ENCODE results near the gene DCDC1.
"Not testable (repeated sequence)": the region's sequence is repeated elsewhere in the genome, so short reads cannot be mapped to it uniquely, and the experiment has no call there.

The DCDC1 gene

DNA sequence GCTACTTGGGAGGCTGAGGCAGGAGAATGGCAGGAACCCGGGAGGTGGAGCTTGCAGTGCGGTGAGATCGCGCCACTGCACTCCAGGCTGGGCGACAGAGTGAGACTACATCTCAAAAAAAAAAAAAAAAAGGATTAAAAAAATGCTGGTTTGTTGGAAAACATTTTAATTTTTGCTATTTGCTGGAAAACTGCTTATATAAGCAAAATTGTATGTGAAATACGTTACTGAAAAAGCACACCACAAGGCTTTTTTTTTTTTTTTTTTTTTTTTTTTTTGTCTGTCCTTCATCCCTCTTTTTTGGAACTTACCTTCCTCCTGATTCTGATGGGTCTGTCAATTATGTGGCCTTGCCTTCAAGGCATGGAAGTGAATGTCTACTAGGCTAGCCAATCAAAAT, 40.8 kb downstream of the DCDC1 start:
- no peak for DNase-seq (ENCODE audit: low read depth)

GRCh38 chr11:31327417-31327816, 42.1 kb downstream of the DCDC1 start:
- DNase-seq (ENCODE audit: low read depth) = no peak

DNA sequence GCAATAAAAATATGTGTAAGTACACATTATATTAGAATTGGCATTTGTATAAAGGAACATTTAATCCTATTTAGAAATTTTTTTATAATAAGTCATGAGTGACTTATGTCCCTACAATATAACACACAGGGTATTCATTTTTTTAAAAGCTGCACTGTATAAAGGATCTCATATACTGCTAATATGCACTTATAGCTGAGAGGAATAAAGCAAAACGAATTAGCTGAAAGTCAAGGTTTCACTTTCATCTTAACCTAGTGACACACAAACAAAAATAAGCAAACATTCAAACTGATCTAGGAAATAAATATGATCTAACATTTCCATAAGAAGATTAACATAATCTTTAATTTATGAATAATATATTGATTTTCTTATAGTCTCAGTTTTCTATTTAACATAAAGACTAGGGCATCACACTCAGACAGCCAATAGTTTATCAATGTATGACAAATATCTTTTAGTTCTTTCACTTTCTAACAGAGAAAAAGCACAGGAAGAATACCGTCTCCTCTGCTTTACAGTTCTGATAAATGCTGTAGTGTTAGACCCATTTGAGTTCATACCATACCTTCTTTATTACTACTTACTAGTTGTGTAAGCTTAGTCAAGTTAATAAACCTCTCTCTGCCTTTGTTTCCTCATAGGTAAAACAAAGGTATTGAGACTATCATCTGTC, 42.9 kb downstream of the DCDC1 start:
- no peak for DNase-seq (ENCODE audit: low read depth)

- no peak for DNase-seq (ENCODE audit: low read depth)
Observed at GRCh38 chr11:31325160-31325559, 44.4 kb downstream of the DCDC1 start.

DNA sequence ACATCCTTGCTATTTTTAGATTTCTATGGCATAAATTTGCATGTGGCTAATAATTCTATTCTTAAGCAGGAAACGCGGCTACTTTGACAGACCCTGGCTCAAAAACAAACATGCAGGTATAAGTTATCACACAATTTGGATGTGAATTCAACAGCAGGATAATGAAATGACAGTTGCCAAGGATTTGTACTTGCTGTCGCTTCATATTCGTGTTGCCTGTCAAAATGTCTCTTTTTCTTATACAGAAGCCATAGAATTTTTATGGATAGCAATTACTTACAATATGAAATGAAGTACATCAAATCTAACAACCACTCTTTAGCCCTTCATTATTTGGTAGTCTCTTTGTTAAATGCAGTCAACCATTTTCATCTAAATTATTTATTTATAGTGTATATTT, 46.4 kb downstream of the DCDC1 start:
- DNase-seq (ENCODE audit: low read depth) = no peak

DNA sequence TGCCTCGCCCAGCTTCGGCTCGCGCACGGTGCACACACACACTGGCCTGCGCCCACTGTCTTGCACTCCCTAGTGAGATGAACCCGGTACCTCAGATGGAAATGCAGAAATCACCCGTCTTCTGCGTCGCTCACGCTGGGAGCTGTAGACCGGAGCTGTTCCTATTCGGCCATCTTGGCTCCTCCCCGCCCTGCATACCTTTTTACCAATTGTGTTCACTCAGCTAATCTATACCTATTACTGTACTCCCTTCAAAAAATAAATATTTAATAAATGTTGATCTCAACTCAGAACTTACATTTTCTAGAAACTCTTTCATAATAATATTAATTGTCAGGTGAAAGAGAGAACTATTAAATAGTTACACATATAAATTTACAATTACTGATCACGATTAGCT, 48.0 kb downstream of the DCDC1 start:
- DNase-seq (ENCODE audit: low read depth) = not testable (repeated sequence)

DNA sequence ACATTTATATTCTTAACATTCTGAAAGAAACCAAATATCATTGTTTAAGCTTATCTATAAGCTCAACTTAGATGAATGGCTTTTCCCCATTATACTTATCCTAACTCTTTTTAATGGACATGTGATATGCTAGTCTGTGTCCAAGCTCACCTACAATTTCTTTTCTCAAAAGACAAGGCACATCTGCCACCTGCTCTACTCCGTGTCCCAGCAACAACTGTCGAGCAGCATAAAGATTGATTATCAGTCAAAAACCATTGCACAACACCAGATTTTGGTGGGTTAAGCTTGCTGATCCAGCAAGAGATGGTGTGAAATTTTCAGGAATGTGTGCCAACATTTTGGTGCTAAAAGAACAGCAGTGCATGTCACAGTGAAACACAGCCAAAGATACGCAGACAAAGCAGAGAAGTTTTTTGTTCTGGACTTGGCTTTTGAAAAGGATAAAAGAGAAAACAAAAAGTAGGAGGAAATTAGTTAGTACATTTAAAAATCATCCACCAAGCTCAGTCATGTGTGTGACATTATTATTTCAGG, 65.8 kb downstream of the DCDC1 start:
- no peak for DNase-seq (ENCODE audit: low read depth)

DNA sequence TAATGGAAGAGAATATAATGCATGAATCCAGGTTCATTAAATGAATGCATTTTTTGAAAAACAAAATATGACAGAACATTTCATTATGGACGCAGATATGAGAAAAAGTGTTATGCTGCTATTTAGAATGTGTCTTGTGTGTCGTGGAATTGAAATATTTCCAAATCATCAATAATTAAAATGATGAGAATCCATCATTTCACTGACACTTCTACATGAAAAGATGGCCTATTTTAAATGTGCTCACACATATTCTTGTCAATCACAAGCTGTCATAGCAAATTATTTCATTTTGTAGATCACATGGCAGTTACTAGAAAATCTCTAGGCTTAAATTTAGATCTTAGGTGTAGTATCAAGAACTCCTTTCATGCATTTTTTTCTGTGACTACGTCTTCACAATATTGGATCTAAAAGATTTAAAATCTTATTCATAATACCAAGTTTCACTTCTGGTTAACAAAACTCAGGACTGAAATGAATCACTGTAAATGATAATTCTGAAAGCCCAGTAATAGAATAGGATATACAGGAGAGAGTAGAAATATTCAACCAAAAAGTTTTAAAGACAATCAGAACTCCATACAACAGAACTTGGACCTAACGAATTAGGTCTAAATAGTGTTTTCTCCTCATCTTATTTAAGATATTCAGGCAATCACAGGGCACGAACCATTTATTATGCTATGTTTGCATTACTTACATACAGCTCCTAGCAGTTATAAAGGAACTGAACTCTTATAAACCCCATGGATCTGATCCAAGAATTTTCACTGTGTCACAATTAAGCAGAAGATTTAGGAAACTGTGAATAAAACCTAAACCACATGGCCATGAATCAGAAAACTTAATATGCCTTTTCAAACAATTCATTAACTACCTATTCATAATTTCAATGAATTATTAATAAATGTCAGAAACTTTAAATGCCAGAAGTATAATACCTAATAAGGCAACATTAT, 67.7 kb downstream of the DCDC1 start:
- no peak for DNase-seq (ENCODE audit: low read depth)

DNA sequence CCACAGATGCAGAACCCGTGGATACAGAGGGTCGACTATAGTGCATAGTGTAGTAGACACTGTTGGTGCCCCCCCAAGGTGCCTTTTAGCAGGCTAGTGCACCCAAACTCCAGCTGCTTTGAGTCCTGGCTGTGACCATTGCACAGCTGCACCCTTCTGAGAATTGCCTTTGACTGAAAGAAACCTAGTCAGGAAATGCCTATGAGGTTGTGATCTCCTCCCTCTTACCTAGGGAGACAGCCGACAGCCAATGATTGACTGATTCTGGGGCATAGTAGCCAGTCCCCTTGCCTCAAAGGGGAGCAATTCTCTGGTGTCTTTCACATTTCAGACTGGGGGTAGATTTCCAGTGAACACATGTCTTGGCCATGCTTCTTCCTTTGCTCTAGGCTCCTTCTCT, 74.2 kb downstream of the DCDC1 start:
- no peak for DNase-seq (ENCODE audit: low read depth)

GRCh38 chr11:31273527-31273926, 96.0 kb downstream of the DCDC1 start:
- DNase-seq (ENCODE audit: low read depth) = not testable (repeated sequence)

- DNase-seq (ENCODE audit: low read depth) = no peak
Observed at GRCh38 chr11:31267720-31268119, 101.8 kb downstream of the DCDC1 start.

DNA sequence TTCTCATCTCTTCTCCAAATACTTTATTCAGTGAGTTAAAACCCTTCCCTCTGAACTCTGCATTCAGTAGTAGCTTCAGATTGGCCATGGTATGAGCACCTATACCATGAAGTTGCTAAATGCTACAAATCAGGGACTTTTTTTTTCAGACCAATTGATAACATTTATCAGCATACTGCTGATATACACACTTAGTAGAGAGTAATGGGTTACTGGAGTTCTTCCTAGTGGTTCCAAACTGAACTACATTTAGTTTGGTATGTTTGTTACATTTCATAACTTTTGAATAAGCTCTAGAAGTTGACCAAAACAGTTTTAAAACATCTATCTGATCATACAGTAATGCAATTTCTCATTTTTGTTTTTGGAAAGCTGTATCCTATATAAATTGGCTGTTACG, 104.7 kb downstream of the DCDC1 start:
- DNase-seq (ENCODE audit: low read depth) = no peak

DNA sequence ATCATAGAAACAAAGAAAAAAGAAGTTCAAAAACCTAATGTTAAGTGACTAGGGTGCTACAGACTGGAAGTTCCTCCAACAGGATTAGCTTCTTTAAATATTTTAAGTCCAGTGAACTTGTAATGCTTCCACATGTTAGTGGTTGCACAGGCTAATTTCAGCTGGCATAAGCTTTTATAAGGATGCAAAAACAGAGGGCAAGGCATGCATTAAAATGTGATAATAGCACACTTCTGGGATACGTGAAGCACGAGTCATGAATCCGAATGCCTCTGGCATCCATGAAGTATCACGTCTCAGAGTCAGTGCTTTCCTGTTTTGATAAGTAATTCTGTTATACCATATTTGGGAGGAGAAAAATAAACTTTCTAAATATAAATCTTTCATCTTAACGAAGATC, 106.8 kb downstream of the DCDC1 start:
- DNase-seq (ENCODE audit: low read depth) = no peak

- DNase-seq (ENCODE audit: low read depth) = no peak
Observed at GRCh38 chr11:31259797-31260196, 109.7 kb downstream of the DCDC1 start.

DNA sequence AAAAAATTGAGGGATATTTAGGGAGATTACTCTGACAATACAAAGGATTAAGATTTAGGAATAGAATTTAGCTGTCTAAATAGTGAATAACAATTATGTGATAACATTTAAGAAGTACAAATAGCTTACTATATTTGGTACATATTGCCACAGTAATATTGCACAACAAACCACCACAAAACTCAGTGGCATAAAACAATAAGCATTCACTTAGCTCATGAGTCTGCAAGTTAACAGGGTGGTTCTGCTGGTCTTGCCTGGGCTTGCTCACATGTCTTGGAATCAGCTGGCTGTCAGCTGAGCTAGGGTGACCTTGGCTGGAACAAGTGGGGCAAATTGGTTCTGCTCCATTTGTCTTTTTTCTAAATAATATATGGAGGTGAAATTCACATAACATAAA, 115.1 kb downstream of the DCDC1 start:
- no peak for DNase-seq (ENCODE audit: low read depth)

GRCh38 chr11:31248768-31249167, 120.8 kb downstream of the DCDC1 start:
- no peak for DNase-seq (ENCODE audit: low read depth)

DNA sequence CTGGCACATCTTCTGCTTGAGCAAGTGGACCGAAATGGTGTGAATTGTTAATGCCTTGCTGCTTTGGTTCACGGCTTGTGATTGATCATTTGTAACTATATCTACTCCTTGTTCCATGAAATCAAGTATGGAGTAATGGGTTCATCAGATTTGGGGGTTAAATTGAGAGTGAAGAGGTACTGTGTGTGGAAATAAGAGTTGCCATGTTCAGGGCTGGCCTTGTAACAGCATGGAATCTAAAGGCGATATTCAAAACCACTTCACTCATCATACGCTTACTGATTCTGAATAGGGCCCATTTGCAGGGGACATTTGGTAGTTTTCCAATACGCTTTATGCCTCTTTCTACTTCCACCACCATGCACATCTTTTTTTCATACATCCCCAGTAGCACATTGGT, 122.2 kb downstream of the DCDC1 start:
- DNase-seq (ENCODE audit: low read depth) = no peak

DNA sequence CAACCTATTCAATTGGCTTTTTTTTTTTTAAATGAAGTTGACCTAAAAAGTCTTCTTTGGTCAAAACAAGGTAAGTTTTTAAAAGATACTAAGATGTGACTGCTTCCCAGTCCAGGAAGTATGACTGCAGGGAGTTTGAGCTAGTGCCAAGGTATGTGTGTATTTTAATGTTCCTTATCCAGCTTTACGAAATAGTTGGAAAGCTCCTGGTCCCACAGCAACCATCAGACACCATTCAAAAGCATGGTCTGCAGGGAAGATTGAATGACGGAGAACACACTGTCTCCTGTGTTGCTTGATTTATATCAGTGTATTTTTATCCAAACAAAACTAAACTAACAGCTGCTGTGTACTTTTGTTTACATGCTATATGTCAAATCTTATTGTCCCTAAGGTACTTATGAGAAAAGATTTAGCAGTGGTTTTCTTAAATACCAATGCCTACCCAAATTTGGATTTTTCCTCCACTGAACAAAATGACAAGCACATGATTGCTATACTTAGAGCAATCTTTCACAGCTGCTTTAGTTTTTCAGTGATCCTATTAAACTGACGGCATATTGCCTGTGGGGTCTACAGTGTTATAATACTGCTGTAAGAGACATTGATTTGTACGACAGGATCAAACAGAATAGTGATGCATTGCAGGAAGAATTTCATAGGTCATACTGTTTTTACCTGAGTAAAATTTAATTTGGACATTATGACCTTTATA, 122.9 kb downstream of the DCDC1 start:
- no peak for DNase-seq (ENCODE audit: low read depth)

- DNase-seq (ENCODE audit: low read depth) = no peak
Observed at GRCh38 chr11:31243706-31244105, 125.8 kb downstream of the DCDC1 start.

GRCh38 chr11:31240340-31240904, 129.1 kb downstream of the DCDC1 start:
- DNase-seq (ENCODE audit: low read depth) = peak; percentile 1

- DNase-seq (ENCODE audit: low read depth) = no peak
Observed at GRCh38 chr11:31237819-31238760, 131.4 kb downstream of the DCDC1 start.
